ENCODE results near the gene COMMD2.

COMMD2 gene

DNA sequence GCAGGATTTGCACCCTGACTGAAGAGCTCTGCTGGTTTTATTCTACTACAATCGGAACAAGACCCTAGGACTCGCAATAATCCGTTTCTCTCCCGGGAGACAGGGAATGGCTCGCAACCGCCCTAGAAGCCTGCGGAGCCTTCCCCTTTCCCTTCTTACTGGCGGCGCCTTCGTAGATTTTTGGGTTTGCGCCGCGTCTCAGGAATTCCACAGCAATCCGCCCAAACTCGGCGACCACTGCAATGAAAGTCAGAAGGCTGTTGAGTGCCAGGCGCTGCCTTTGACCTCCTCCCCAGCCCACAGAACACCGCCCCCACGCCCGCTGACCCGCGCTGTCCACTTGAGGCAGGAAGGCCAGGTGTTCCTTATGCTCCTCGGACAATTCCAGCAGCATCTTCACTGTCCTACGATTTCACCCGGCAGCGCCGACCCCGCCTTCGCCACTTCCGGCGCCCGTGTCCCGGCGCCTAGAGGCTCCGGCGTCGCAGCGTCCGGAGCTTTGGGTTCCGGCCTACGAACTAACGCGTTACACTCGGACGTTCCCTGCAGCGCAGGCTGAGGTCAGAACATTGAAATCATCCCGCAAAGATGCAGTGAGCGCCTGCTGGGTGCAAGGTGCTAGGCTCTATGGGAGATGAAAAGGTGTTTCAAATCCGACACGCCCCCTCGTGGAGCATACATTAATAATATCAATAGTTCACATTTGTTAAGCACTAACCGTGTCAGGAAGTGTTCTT is at the start of gene COMMD2:
Gene COMMD2, minus strand, starts transcription at position 439 of the 737 bp plus-strand sequence. Its CDS starts 45 bp downstream, at position 394.
- peak within 1 kb of the TSS; percentile 84 for H3K4me3 ChIP-seq (ENCODE audit: low read depth, low read length)
- peak; percentile 43 for DNase-seq (ENCODE audit: low read depth)

DNA sequence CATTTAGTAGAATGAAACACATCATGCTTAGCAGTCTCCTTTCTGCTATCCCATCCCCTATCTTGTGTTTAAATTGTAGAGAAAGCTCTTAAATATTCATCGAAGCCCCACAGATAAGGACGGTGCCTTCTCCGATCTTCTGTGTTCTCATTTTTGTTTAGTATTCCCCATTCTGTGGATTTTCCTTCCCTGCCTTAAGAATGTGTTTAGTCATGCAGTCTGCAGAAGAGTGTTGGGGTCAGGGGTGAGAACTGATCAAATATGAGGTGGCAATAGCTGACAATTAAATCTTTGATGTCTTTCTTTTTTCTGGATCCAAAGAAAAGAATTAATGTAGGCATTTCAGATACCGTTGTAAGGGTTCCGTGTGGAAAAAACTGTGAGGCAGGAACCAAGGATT is 49.4 kb upstream of the COMMD2 start:
- DNase-seq (ENCODE audit: low read depth): no peak
- no peak overlapping the region for H3K4me3 ChIP-seq (ENCODE audit: low read depth, low read length)

DNA sequence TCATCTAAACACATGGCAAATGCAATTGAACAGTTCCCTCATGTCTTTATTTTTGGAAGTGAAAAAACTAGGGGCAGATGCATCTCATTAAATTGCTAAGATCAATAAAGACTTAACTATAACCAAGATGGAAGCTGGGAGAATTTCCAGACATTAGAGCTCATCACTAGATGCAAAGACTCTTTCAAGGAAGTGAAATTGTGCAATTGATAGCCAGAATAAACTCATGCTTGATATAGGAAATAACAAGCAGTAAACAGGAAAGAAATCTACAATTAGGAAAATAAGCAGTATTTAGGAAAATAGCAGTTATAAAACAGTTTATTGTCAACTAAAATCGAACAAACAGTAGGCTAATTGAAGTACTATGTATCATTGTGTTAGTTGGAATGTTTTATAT is 48.9 kb upstream of the COMMD2 start:
- no peak for DNase-seq (ENCODE audit: low read depth)
- no peak overlapping the region for H3K4me3 ChIP-seq (ENCODE audit: low read depth, low read length)

DNA sequence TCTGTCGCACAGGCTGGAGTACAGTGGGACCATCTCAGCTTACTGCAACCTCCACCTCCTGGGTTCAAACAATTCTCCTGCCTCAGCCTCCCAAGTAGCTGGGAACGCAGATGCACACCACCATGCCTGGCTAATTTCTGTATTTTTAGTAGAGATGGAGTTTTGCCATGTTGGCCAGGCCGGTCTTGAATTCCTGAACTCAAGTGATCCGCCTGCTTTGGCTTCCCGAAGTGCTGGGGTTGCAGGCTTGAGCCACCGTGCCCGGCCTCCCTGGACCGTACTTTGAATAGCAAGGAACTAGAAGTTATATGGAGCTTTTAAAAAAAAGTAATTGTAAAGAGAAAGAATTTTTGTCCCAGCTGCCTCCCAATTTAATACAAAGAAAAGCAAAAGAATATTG is 48.4 kb upstream of the COMMD2 start:
- no peak for DNase-seq (ENCODE audit: low read depth)
- no peak overlapping the region for H3K4me3 ChIP-seq (ENCODE audit: low read depth, low read length)

DNA sequence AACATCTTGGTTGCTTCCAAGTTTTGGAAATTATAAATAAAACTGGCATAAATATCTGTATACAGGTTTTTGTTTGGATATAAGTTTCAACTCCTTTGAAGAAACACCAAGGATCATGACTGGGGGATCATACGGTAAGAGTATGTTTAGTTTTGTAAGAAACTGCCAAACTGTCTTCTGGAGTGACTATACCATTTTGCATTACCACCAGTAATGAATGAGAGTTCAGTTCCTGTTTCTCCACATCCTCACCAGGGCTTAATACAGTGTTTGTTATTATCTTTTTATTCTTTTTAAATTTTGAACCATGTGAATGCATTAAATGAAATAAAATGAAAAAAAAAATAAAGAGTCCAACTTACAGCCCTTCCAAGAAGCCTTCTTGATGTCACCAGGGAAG is 43.7 kb upstream of the COMMD2 start:
- DNase-seq (ENCODE audit: low read depth): no peak
- no peak overlapping the region for H3K4me3 ChIP-seq (ENCODE audit: low read depth, low read length)

DNA sequence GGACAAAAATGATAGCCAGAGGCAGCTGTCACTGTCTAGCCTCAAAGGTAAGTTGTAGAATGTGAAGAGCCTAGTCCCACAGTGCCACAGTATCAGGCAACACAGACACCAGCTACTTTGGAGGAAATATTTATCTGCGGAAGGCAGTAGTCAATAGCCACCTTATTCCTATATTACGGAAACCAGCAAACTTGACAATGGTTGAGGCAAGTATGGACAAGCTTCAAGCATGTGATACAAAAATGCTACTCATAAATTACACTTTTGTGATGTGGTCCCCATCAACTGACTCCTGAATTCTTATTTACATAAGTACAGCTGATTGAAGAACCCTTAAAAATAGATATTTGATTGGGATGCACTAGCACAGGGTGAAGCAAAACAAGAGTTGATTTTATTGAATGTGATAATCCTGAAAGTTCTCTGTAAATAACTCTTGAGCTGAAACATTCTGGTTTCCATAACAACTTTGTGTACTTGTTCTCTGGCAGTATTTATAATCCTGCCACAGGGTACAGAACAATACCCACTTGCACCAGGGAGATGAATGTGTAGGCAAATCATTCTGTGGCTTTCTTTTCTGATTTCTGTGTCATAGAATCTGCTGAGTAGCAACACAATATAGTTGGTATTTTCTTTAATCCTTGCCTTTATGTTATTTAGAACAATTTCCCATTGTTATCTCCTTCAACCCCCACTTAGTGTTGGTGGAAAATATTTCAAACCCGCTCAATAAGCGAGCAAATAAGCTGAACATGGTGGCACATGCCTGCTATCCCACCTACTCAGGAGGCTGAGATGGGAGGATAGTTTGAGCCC is 40.4 kb upstream of the COMMD2 start, which contains the start of gene ANKUB1:
Gene ANKUB1, minus strand, starts transcription at position 103 of the 819 bp plus-strand sequence. CDS start 188 bp downstream, outside the sequence.
- no peak within 1 kb of the TSS for H3K4me3 ChIP-seq (ENCODE audit: low read depth, low read length)
- no peak for DNase-seq (ENCODE audit: low read depth)

DNA sequence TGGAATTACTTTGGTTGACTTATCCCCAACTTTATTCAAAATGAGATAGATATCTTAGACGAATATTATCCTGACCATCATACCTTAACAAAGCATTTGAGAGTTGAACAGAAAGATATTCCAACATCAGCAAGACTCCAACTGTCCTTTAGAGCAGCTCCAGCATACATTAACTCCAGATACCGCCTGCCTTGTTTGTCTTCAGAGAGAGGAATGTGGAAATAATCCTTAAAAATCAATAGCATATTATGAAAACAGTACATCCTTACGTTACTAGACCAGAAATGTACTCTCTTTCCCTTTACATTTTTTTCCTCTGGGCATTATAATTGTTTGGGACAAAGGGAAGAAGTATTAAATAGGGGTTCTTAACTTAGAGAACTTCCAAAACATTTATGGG is 38.4 kb upstream of the COMMD2 start:
- no peak overlapping the region for H3K4me3 ChIP-seq (ENCODE audit: low read depth, low read length)
- DNase-seq (ENCODE audit: low read depth): no peak

DNA sequence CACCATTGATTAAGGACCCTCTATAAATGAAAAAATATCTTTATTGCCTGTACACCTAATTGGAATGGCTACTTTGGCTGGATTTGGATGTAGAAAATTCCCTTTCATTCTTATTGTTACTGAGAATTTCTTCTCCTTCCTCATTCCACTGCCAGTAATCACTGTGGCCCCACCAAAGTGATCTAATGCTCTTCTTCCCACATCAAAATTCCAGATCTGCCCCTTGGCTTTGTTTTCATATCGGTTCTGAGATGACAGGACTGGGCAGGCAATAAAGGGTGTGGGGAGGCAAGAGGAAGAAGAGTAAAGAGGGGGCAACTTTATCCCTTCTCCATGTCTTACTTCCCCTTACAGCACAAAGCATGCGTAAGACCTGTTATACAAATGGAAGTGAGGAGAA is 38.0 kb upstream of the COMMD2 start:
- DNase-seq (ENCODE audit: low read depth): no peak
- no peak overlapping the region for H3K4me3 ChIP-seq (ENCODE audit: low read depth, low read length)

DNA sequence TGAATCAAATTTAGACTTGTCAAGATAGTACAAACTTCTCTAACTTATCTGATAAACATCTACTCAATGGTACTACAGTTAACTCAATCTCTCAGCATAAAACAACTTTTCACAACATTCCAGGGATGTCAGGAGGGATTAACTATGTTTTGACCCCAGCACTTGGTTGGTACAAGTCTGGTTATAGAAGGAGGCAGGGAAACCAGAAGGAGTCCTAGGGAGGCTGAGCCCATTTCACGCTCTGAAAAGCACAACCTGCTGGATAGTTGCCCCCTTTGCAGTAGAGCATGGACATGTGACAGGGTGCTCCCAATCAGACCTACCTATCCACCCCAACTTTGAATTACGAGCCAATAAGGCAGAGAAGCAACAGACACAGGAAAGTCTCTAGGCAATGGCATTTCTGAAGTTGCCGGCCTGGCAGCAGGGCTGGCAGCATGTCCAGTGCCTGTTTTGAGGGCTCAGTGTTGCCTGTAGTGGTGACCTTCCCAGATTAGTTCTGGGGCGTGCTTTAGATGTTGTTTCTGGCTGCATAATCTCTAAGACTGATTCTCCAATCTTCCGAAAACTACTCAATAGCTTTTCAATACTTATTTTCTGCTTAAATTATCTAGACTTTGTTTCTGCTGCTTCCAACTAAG is 31.9 kb upstream of the COMMD2 start:
- DNase-seq (ENCODE audit: low read depth): peak; percentile 24
- H3K4me3 ChIP-seq (ENCODE audit: low read depth, low read length): no peak overlapping the region

DNA sequence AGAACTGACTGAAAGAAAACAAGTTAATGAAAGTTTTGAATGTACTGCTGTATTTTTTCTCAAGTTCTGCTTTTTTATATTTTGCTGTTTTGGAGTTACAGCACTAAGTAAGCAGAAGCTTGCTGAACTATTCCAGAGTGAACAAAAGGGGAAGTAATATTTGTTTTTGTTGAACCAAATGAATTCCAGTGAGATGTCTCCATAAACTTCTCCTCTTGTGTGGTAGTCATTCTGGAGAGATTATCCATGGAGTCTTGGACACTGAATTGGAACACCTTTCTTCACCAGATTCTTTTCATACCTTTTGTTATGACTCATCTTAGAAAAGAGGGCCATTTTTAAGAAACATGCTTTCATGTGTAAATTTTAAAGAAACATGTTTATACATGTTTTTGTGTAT is 31.3 kb upstream of the COMMD2 start:
- no peak overlapping the region for H3K4me3 ChIP-seq (ENCODE audit: low read depth, low read length)
- DNase-seq (ENCODE audit: low read depth): peak; percentile 48

DNA sequence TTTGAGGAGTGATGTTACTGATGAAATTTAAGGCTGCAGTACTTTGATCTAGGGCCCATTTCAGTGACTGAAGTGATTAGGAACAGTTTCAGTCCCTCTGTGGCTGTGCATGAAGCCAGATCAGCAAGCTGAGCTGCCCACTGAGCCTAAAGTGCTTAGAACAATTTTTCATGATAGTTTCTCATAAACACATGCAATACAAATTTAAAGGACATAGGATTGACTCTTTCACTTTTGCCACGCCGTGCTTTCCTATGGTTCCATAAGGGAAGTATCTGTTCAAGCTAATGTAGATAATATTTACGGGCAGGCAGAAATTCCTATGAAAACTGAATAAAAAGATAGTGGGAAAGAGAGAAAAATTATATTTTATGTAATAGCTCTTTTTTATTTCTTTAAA is 29.5 kb upstream of the COMMD2 start:
- no peak overlapping the region for H3K4me3 ChIP-seq (ENCODE audit: low read depth, low read length)
- no peak for DNase-seq (ENCODE audit: low read depth)

DNA sequence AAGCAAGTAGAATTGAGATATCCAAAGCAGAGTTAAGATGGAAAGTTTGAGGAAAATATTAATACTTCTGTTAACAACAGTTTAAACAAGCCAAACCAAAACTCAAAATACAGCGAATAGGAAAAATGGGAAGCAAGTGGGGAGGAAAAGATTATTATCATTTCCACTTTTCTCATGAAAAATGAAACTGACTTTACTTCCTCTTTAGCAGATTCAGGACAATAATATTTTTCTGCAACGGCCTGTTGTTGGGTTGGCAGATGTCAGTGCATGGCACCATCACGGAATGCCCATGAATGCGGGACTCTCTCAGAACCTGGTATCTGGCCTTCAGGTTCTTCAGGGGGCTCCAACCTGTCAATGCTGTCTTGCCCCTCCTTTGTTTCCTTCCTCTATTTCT is 28.9 kb upstream of the COMMD2 start:
- no peak overlapping the region for H3K4me3 ChIP-seq (ENCODE audit: low read depth, low read length)
- DNase-seq (ENCODE audit: low read depth): no peak

DNA sequence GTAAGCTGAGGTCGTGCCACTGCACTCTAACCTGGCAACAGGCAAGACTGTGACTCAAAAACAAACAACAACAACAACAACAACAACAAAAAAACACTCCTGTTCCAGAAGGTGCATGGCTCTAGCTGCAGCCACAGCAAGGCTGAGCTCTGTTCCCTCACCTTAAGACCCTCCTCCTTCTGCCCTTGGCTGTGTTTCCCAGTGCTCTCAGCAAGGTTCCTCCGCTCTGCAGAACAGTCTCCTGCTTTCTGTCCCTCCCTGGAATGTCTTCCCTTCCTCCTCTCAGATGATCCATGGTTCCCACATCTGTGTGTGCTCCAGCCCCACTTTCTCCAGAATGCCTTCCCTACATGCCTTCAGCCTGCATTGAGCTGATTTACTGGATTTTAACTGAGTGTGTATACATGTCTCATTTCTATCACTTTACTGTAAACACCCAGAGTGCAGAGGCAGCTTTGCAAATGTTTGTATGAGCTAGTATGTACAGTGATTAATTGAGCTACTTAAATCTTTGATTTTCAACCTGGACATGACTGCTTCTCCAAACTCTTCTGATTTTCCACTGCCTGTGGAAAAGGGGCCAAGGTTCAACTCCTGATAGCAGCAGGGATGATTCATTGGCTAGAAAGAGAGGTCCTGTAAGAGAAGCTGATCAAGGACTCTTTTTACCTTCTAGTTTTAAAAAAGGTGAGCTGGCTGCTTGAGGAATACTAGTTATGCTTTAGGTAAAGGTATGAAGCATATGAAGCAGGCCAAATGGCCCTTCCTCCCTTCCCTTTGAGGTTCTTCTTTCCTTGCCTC is 25.3 kb upstream of the COMMD2 start:
- no peak for DNase-seq (ENCODE audit: low read depth)
- no peak overlapping the region for H3K4me3 ChIP-seq (ENCODE audit: low read depth, low read length)

DNA sequence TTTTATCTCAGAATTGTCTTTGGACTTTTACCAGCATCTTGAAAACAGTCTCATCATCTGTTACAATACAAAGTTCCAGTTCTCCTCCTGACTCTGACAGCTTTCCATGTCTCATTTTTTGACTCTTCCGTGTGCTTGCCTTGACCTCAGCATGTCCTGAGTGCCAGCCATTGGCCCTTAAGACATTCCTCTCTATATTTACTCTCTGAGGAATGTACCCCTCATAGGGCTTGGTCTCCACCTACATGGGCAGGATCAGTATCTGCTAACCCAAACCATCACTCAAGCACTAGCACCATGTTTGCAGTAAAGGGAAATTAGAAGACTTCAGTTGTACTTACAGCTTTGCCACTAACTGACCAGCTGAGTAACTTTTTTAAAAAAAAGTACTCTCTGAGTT is 23.9 kb upstream of the COMMD2 start:
- H3K4me3 ChIP-seq (ENCODE audit: low read depth, low read length): no peak overlapping the region
- DNase-seq (ENCODE audit: low read depth): no peak

DNA sequence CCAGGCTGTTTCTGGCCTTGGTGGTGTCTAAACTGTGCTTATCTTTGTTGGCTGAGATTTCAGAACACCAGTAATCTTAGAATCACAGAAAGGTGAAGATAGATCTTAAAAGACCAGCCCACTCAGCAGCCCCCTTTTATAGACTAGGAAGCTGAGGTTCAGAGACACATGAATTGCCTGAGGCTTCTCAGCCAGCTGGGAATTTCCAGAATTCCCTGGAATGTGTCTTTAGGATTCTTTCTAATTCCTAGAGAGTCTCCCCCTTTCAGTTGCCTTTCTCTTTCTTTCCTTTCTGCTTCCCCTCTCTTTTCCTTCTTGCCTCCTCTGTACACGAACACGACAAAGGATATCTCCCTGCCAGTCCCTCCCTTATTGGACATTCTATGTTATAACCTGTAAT is 20.6 kb upstream of the COMMD2 start:
- no peak for DNase-seq (ENCODE audit: low read depth)
- H3K4me3 ChIP-seq (ENCODE audit: low read depth, low read length): no peak overlapping the region

DNA sequence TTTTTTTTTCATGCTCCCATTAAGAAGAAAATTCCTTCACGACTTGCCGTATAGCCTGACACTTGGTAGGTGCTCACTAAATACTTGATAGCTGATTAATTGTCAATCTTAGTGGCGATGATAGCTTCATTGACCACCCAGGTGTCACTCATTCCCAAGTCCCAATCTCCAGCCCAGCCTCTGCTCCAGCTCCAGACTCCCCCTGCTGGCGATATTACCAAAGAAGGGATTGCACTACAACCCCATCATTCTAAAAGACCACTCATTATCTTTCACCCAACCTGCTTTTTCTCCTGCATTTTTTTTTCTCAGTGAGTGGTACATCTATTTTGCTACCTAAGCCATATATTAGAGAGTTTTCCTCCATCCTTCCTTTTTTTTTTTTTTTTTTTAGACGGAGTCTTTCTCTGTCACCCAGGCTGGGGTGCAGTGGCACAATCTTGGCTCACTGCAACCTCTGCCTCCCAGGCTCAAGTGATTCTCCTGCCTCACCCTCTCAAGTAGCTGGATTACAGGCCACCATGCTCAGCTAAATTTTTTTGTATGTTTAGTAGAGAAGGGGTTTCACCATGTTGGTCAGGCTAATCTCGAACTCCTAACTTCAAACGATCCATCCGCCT is 19.5 kb upstream of the COMMD2 start:
- no peak overlapping the region for H3K4me3 ChIP-seq (ENCODE audit: low read depth, low read length)
- no peak for DNase-seq (ENCODE audit: low read depth)

DNA sequence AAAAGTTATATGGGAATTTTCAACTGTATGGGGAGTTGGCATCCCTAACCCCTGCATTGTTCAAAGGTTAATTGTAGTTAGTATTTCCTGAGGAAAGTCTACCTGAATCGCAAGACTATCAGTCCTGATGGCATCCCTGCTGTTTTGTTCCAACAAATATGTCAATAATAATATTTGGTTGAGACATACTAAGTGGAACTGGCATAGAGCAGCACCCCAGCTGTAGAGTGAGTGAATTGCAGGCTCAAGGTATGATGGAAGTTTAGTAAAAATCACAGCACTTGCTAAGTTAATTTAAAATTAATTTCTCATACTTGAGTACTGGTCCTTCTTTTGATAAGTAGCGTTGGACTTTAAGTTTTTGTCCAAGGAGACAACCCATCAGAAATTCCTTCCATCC is 18.0 kb upstream of the COMMD2 start:
- no peak for DNase-seq (ENCODE audit: low read depth)
- no peak overlapping the region for H3K4me3 ChIP-seq (ENCODE audit: low read depth, low read length)

DNA sequence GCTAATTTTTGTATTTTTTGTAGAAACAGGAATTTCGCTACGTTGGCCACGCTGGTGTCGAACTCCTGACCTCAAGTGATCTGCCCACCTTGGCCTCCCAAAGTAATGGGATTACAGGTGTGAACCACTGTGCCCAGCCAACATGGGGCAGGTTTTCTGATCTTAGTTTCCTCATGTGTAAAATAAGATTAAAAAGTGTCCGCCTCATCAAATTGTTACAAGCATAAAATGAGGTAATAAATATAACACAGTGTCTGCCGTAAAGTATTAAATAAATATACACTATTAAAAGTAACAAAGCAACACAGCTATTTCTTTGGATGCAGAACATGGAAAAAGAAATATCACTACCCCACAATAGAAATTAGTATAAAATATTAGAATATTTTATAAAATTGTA is 16.4 kb upstream of the COMMD2 start:
- no peak overlapping the region for H3K4me3 ChIP-seq (ENCODE audit: low read depth, low read length)
- DNase-seq (ENCODE audit: low read depth): no peak

DNA sequence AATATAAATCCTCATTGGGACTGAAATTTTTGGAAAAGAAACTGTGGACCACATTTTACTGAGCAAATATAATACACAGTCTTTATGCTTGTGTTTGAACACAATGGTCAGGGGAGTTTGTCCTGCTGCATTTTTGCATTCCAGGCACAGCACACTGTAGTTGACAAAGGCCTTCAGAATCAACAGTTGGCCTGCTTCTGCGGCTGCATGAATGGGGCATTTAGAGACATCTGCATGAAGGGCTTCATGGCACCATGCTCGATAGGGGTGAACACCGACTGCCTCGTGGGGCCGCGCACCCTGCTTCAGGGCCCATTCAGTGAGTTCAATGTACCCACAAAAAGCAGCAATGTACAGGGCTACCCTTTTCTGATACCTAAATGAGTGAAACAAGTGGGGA is 15.4 kb upstream of the COMMD2 start:
- no peak for DNase-seq (ENCODE audit: low read depth)
- H3K4me3 ChIP-seq (ENCODE audit: low read depth, low read length): no peak overlapping the region
